DOHH2 (cell line): ENCODE results near the gene ZBTB38.
A peak's percentile ranks its signal among the peaks of the same experiment; 100 is the strongest.

Experiments
- H3F3A ChIP-seq: fragments of 200-600 bp; sonication (generic), shearing (Covaris generic); 2 replicates; pipeline ENCODE4 v1.6.0; 2016; ENCODE audit warnings: antibody characterized with exemption, mild to moderate bottlenecking; ENCODE audit not compliant: control insufficient read depth, insufficient read depth
- H3K27ac ChIP-seq: fragments of 200-600 bp; sonication (generic); 2 replicates; pipeline ENCODE4 v1.5.1; 2014; ENCODE audit warnings: low read depth, mild to moderate bottlenecking, low read length, moderate library complexity
- H3K27me3 ChIP-seq: fragments of 200-600 bp; sonication (generic); 2 replicates; pipeline ENCODE4 v1.6.1; 2014; ENCODE audit warnings: mild to moderate bottlenecking, low read length, mixed read lengths; ENCODE audit not compliant: control insufficient read depth
- H3K36me3 ChIP-seq: fragments of 200-600 bp; sonication (generic); 2 replicates; pipeline ENCODE4 v1.6.1; 2014; ENCODE audit warnings: mild to moderate bottlenecking, low read length, moderate library complexity, mixed read lengths; ENCODE audit not compliant: control insufficient read depth
- H3K4me1 ChIP-seq: fragments of 200-600 bp; sonication (generic); 2 replicates; pipeline ENCODE4 v1.6.1; 2014; ENCODE audit warnings: mild to moderate bottlenecking, low read length, mixed read lengths; ENCODE audit not compliant: control insufficient read depth
- H3K4me2 ChIP-seq: fragments of 200-600 bp; sonication (generic); 2 replicates; pipeline ENCODE4 v1.6.0; 2014; ENCODE audit warnings: mild to moderate bottlenecking, low read length, moderate library complexity
- H3K4me3 ChIP-seq: fragments of 200-600 bp; sonication (generic); 2 replicates; pipeline ENCODE4 v1.5.1; 2014; ENCODE audit warnings: mild to moderate bottlenecking, low read length, mixed read lengths
- H3K79me2 ChIP-seq: fragments of 200-600 bp; sonication (generic); 2 replicates; pipeline ENCODE4 v1.6.1; 2014; ENCODE audit warnings: mild to moderate bottlenecking, low read length, mixed read lengths; ENCODE audit not compliant: control insufficient read depth
- H3K9me2 ChIP-seq: fragments of 200-600 bp; sonication (generic); replicated peaks from 2 replicates; pipeline ENCODE4 v1.6.1; 2014; ENCODE audit warnings: mild to moderate bottlenecking, low read length, mixed read lengths; ENCODE audit not compliant: control insufficient read depth
- H3K9me3 ChIP-seq: fragments of 200-600 bp; sonication (generic); 2 replicates; pipeline ENCODE4 v1.6.1; 2014; ENCODE audit warnings: antibody characterized with exemption, low read length, mixed read lengths; ENCODE audit not compliant: control insufficient read depth, insufficient read depth
- H4K20me1 ChIP-seq: fragments of 200-600 bp; sonication (generic); 2 replicates; pipeline ENCODE4 v1.6.0; 2014; ENCODE audit warnings: low read depth, mild to moderate bottlenecking, antibody characterized with exemption, low read length, moderate library complexity; ENCODE audit not compliant: control insufficient read depth, insufficient read depth
- EZH2phosphoT487 ChIP-seq: fragments of 200-600 bp; sonication (generic); IDR thresholded peaks from 2 replicates; pipeline ENCODE4 v1.6.1; 2017; ENCODE audit warnings: borderline replicate concordance, mild to moderate bottlenecking, antibody characterized with exemption, low read length, moderate library complexity, mixed read lengths
- TF ChIP-seq, protein P1 (sequence below): fragments of 200-600 bp; sonication (generic); IDR thresholded peaks from one replicate; pipeline ENCODE4 v1.5.1; 2014; ENCODE audit warnings: antibody characterized with exemption, mild to moderate bottlenecking, low read depth, low read length; ENCODE audit not compliant: poor library complexity, severe bottlenecking

Gene ZBTB38

DNA sequence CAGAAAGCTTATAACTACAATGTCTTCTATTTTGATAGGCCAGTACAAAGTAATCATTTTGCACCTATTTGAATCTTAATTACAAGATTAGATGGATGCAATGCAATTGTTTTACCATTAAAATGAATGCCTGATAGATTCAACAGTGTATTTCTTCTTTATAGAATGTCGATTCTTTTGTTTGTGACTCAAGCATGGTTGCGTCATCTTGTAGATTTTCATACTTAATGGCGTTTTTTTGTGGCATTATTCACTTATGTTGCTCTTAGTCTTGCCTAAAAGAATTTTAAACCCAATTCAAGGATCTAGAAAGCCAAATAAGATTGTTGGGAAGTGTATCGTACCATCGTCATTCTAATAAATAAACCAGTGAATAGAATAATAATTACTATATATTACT lies 21.4 kb downstream of the ZBTB38 start:
- Histone ChIP-seq H3K9me3 (no peaks in the 10 kb centered on the region), H4K20me1 (no peaks in the 10 kb centered on the region), H3K4me3 (peak overlapping the region; percentile 74), H3K4me1 (peaks cover 57% of the 10 kb centered on the region), H3K36me3 (no peaks in the 10 kb centered on the region), H3K27me3 (no peaks in the 10 kb centered on the region), H3K4me2 (peak overlapping the region; percentile 86), H3K27ac (no peak overlapping the region), H3K79me2 (peaks cover 10% of the 10 kb centered on the region), H3K9me2 (no peaks in the 10 kb centered on the region), H3F3A (peaks cover 7% of the 10 kb centered on the region; the same call in 1 of the 2 replicates)
- TF ChIP-seq EZH2phosphoT487: no peak
- TF ChIP-seq, protein P1, sequence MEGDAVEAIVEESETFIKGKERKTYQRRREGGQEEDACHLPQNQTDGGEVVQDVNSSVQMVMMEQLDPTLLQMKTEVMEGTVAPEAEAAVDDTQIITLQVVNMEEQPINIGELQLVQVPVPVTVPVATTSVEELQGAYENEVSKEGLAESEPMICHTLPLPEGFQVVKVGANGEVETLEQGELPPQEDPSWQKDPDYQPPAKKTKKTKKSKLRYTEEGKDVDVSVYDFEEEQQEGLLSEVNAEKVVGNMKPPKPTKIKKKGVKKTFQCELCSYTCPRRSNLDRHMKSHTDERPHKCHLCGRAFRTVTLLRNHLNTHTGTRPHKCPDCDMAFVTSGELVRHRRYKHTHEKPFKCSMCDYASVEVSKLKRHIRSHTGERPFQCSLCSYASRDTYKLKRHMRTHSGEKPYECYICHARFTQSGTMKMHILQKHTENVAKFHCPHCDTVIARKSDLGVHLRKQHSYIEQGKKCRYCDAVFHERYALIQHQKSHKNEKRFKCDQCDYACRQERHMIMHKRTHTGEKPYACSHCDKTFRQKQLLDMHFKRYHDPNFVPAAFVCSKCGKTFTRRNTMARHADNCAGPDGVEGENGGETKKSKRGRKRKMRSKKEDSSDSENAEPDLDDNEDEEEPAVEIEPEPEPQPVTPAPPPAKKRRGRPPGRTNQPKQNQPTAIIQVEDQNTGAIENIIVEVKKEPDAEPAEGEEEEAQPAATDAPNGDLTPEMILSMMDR: no peak

DNA sequence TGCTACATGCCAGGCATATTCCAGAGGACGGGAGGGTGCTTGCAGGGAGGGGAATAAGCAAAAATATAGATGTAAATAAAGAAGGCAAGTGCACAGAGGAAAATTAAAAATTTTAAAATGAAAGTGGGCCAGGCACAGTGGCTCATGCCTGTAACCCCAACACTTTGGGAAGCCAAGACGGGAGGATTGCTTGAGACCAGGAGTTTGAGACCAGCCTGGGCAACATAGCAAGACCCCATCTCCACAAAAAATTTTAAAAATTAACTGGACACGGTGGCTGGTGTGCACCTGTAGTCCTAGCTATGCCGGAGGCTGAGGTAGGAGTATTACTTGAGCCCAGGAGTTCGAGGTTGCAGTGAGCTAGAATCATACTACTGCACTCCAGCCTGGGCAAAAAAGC lies 22.4 kb downstream of the ZBTB38 start:
- H3K27ac ChIP-seq: no peak overlapping the region
- H3K9me2 ChIP-seq: no peaks in the 10 kb centered on the region
- no peak overlapping the region for H3K4me3 ChIP-seq
- no peaks in the 10 kb centered on the region for H3K27me3 ChIP-seq
- H3K36me3 ChIP-seq: no peaks in the 10 kb centered on the region
- H3K9me3 ChIP-seq: no peaks in the 10 kb centered on the region
- peaks cover 10% of the 10 kb centered on the region for H3K79me2 ChIP-seq
- H3F3A ChIP-seq: peaks cover 7% of the 10 kb centered on the region; the same call in 1 of the 2 replicates
- no peaks in the 10 kb centered on the region for H4K20me1 ChIP-seq
- no peak overlapping the region for H3K4me2 ChIP-seq
- TF ChIP-seq EZH2phosphoT487: no peak
- TF ChIP-seq, protein P1: no peak
- H3K4me1 ChIP-seq: peaks cover 48% of the 10 kb centered on the region

DNA sequence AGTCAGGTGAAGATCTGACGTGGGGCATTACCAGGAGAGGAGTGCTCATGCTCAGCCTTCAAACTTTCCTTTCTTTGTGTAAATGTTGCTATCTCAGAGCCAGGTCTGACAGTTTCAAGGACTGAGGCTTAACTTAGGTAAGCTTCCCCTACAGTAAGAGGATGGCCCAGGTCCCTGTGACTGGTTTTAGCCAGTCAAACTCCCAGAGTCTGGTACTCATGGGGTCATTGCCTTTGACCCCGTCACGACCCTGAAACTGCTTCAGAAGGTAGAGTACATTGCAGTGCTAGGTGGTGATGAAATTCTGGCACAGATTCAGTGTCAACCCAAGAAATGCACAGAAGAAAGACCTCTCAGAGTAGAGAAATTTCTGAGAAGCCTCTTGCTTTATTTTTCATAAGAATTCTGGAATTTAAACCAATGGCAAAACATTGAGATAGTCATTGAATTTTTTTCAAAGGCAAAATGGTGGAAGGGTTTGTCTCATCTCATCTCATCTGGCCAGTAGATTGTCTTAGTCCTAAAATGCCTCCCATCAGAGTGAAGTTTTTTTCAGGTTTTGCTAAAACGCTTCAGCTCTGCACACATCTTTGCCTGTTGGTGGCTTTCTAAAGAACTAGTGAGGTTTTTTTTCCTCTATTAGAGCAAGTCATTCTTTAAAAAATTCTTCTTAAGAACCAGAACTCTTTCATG lies 23.1 kb downstream of the ZBTB38 start:
- TF ChIP-seq EZH2phosphoT487: no peak
- TF ChIP-seq, protein P1: no peak
- Histone ChIP-seq H3K27ac (no peak overlapping the region), H3K4me3 (no peak overlapping the region), H3K4me2 (0 out of 2 replicates have a peak overlapping the region, but pooled peaks have one; percentile 2), H3K27me3 (no peaks in the 10 kb centered on the region), H3K36me3 (no peaks in the 10 kb centered on the region; the same call in 1 of the 2 replicates), H3K4me1 (peaks cover 48% of the 10 kb centered on the region), H3K9me2 (no peaks in the 10 kb centered on the region), H3K9me3 (no peaks in the 10 kb centered on the region), H3F3A (peaks cover 7% of the 10 kb centered on the region; the same call in 1 of the 2 replicates), H4K20me1 (no peaks in the 10 kb centered on the region), H3K79me2 (peaks cover 10% of the 10 kb centered on the region)
